ENCODE results near the gene MEIS3.

Gene MEIS3

GRCh38 chr19:47419030-47419783 lies at the start of gene MEIS3:
Gene MEIS3, minus strand, starts transcription at chr19:47419527. Its CDS starts 446 bp downstream, at chr19:47419081.
- in situ Hi-C loops (cut with MboI; ENCODE audit: low sequenced_read_pairs): no loop called here

DNA sequence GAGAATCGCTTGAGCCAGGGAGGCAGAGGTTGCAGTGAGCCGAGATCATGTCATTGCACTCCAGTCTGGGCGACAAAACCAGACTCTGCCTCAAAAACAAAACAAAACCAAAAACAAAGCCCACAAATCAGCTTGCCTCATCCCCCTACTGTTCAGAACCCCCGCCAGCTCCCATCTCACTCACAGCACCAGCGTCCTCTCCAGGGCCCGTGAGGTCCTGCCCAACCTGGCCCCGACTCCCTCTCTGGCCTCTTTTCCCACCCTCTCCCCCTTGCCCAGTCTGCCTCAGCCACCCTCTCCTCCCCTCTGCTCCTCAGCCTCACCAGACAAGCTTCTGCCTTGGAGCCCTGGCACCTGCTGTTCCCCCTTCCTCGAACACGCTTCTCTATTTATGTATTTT lies 48.6 kb upstream of the MEIS3 start:
- in situ Hi-C loops (cut with MboI; ENCODE audit: low sequenced_read_pairs): no loop called here

DNA sequence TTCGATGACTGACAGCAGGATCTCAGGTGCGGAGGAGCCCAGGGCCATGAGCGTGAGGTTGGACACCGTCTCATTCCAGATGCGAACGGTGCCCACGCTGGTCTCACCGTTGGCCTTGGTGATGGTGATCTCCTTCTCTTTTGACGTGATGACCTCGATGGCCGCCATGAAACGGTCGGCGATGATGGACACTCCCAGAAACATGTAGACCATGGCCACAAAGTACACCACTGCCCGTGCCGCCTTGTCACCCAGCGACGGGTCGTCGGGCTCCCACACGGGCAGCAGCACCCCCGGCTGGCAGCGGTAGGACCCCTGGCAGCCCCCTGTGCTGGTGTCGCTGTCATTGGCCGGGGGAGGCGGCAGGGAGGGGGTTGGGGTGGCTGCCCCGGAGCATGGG lies 46.6 kb upstream of the MEIS3 start:
- in situ Hi-C loops (cut with MboI; ENCODE audit: low sequenced_read_pairs): no loop called here

- in situ Hi-C loops (cut with MboI; ENCODE audit: low sequenced_read_pairs): no loop called here
Measured at GRCh38 chr19:47464675-47465419, 45.5 kb upstream of the MEIS3 start.

DNA sequence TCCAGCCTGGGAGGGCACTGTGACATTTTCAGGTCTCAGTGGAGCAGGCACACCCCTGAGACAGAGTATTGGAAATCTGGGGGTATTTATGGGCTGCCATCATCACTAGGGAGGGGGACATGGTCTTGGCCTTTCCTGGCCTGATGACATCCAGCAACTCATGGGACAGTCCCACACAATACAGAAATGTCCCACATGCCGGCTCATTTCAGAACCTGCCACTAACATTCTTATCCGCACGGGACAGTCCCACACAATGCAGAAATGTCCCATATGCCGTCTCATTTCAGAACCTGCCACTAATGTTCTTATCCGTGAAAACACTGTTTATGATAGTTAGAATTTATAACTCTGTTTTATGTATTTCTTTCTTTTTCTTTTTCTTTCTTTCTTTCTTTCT lies 42.5 kb upstream of the MEIS3 start:
- in situ Hi-C loops (cut with MboI; ENCODE audit: low sequenced_read_pairs): no loop called here

DNA sequence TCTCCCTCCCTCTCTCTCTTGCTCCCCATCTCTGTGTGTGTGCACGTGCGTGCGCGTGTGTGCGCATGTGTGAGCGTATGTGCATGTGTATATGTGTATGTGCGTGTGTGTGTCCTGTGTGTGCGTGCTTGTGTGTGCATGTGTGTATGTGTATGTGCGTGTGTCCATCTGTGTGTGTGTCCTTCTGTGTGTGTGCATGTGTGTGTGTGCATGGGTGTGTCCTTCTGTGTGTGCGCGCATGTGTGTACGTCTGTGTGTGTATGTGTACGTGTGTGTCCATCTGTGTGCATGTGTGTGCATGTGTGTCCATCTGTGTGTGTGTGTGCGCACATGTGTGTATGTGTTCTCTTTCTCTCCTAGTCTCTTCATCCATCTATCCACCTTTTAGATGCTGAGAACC lies 40.1 kb upstream of the MEIS3 start:
- in situ Hi-C loops (cut with MboI; ENCODE audit: low sequenced_read_pairs): no loop called here

GRCh38 chr19:47458672-47459071 lies 39.3 kb upstream of the MEIS3 start:
- in situ Hi-C loops (cut with MboI; ENCODE audit: low sequenced_read_pairs): no loop called here

DNA sequence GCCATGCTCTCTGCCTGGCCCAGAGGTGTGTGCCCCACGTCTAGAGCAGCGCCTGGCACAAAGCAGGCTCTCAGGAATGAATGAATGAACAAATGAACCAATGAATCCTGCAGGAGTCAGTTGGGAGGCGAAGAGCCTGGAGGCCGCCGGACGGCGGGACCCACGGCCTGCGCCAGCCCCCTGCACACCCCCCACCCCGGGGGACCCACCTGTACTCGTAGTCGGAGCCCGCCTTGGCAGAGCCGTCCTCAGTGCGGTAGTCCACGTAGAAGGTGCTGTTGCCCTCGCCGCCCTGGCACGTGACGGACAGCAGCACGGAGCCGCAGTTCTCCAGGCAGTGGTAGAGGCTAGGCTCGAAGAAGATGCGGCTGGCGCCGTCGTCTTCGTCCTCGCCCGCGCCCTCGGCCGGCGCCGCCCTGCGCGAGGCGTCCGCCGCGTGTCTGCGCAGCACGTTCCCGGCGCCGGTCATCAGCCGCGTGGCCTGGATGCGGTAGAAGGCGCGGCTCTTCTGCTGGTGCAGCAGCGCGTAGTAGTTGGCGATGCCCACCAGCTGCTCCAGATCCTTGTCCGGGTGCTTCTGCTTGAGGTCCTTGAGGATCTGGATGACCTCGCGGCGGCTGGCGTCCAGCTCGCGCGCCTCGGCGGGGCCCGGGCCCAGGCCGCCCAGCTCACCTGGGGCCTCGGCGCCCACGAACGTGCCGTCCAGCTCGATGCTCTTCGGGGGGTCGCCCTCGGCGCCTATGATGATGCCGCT lies 37.6 kb upstream of the MEIS3 start:
- in situ Hi-C loops (cut with MboI; ENCODE audit: low sequenced_read_pairs): no loop called here

DNA sequence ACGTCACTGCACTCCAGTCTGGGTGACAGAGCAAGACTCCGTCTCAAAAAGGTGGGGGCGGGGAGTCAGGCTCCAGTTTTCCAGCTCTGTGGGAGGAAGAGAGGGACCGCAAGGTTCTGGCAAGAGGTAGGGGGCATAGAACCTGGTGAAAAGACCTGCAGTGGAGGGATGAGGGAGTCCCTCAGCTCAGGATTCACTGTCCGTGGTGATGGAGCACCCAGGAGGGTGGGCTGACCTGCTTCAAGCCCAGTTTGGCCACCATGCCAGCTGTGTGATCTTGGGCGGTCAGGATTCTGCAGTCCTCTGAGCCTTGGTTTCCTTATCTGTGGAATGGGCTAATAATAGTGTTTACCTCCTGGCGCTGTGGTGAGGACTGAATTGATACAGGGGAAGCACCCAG lies 31.2 kb upstream of the MEIS3 start:
- in situ Hi-C loops (cut with MboI; ENCODE audit: low sequenced_read_pairs): no loop called here

DNA sequence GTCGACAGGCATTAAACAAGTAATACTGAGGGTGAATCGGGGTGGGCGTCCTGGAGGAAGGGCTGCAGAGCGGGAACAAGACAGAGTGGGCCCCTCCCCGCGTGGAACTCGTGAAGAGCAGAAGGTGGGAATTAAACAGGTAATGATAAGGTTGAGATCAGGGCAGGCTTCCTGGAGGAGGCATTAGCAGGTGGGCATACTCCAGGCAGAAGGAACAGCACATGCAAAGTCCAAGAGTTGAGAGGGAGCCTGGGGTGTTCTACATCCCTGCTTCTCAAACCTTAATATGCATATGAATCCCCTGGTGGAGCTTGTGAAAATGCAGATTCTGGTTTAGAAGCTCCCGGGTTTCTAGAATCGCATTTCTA lies 29.0 kb upstream of the MEIS3 start:
- in situ Hi-C loops (cut with MboI; ENCODE audit: low sequenced_read_pairs): no loop called here

DNA sequence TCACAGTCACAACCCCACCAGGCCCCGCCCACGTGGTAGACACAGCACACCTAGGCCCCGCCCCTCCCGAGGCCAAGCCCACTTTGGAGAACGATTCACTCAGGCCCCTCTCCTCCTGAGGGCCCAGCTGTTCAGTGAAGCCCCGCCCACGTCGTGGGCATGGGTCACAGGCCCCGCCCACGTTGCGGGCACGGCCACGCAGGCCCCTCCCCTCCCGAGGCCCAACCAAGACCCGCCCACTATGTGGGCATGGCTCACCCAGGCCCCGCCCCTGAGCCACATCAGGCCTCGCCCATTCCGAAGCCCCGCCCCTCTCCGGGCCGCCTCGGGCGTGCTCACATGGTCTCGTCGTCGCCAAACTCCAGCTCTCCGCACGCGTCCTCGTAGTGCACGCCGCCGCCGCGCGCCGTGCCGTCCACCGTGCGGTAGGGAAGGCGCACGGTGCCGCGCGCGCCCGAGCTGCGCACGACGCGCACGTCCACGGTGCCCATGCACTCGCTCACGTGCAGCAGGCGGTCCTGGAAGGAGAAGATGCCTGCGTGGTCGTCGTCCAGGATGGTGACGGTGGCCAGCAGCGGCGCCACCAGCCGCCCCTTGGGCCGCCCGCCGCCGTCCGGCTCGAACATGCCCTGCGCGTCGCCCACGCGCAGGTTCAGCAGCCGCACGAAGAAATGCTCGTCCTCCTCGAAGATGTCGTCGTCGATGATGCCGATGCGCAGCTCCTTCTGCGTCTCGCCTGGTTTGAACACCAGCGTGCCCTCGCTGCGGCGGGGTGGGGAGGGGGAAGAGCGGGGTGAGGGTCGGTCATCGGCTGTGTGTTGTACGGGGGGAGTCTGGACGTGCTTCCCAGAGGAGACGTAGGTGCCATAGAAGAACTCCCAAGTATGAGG lies 28.4 kb upstream of the MEIS3 start:
- in situ Hi-C loops (cut with MboI; ENCODE audit: low sequenced_read_pairs): no loop called here

- in situ Hi-C loops (cut with MboI; ENCODE audit: low sequenced_read_pairs): no loop called here
Measured at GRCh38 chr19:47446534-47447469, 27.5 kb upstream of the MEIS3 start.

GRCh38 chr19:47445937-47446402 lies 26.6 kb upstream of the MEIS3 start:
- in situ Hi-C loops (cut with MboI; ENCODE audit: low sequenced_read_pairs): no loop called here

DNA sequence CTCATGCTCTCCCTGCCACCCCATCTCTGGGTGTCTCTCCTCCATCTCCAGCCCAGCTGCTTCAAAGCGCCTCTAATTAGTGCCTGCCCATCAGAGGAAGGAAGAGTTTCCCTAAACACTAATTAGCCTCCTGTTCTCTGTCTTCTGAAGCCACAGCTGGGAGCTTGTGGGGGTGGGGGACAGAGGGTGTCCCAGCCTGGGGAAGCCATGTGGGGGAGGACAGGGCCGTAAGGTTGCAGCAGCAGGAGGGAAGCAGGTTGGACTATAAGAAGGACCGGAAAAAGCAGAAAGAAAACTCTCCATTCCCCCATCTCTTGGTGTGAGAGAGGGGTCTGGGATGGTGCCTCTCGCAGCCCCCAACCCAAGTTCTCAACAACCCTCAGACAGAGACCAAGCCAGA lies 26.2 kb upstream of the MEIS3 start:
- in situ Hi-C loops (cut with MboI; ENCODE audit: low sequenced_read_pairs): no loop called here

- in situ Hi-C loops (cut with MboI; ENCODE audit: low sequenced_read_pairs): no loop called here
Measured at GRCh38 chr19:47444388-47444821, 25.1 kb upstream of the MEIS3 start.

DNA sequence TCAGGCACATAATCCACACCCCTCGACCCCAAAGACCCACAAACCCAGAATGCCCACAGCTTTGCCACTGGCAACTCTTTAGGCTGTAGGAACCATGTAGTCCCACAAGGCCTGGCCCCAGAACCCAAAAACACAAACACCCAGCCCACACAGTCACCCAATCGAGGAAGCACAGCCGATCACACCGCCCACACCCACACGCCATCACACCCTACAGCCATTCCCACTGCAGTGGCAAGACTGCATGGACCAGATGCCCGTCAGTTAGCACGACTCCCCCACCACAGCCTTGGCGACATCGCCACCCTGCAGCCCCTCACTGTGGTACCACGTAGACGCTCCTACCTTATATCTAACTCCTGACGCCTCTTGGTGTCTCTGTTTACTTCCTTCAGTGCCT lies 24.0 kb upstream of the MEIS3 start:
- in situ Hi-C loops (cut with MboI; ENCODE audit: low sequenced_read_pairs): no loop called here

- in situ Hi-C loops (cut with MboI; ENCODE audit: low sequenced_read_pairs): no loop called here
Measured at GRCh38 chr19:47438793-47439220, 19.5 kb upstream of the MEIS3 start.

DNA sequence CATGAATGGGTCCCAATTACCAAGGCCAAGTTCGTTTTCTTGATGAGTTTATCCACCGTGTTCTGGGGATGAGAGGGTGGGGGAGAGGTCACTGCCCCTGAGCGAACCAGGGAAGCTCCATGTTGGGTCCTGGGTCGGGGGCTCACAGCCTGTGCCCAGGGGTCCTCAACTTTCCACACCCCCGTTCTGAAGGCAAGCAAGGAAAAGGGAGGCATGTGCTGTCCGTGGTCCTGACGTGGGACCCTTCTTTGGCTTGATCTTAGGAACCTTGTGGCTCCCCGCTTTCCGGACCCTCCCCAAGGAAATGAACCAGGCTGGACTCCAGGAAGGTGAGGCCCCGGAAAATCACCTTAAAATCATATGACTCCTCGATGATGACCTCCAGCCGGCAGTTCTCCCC lies 18.2 kb upstream of the MEIS3 start:
- in situ Hi-C loops (cut with MboI; ENCODE audit: low sequenced_read_pairs): no loop called here

GRCh38 chr19:47436712-47437401 lies 17.5 kb upstream of the MEIS3 start:
- in situ Hi-C loops (cut with MboI; ENCODE audit: low sequenced_read_pairs): no loop called here

All from hTERT RPE-1 (cell line).